ENCODE measurements around the gene MAN2B1.

- TF ChIP-seq CTCF (IDR thresholded peaks at IDR 0.05): no peak
- TF ChIP-seq POLR2AphosphoS5 (IDR thresholded peaks at IDR 0.05): no peak
- TF ChIP-seq POLR2A (IDR thresholded peaks at IDR 0.05): no peak
Measured at GRCh38 chr19:12698138-12698537, 31.6 kb upstream of the MAN2B1 start.
